HepG2 (cell line): ENCODE results near the gene PEAK3. TPM values are rescaled to one million over a fixed set of nuclear protein-coding genes. Genes with fewer than 3 reads are reported as not detected.

Source experiments
- HNRNPL ChIP-seq: fragments of 200-400 bp; formaldehyde crosslinking; IDR thresholded peaks from 2 replicates; pipeline ENCODE4 v1.6.1; 2017; ENCODE audit warnings: mild to moderate bottlenecking, low read depth, low read length
- KLF9 ChIP-seq: IDR thresholded peaks from 2 replicates; pipeline ENCODE4 v1.6.1; 2016; ENCODE audit warnings: low read depth
- MAFG ChIP-seq: sonication (generic); formaldehyde crosslinking; IDR thresholded peaks from 2 replicates; pipeline ENCODE4 v1.5.1; 2020; ENCODE audit warnings: mild to moderate bottlenecking, missing genetic modification reagents
- MED13 ChIP-seq: sonication (generic); formaldehyde crosslinking; IDR thresholded peaks from 2 replicates; pipeline ENCODE4 v1.5.0; 2020; ENCODE audit warnings: missing genetic modification reagents
- NFIB ChIP-seq: sonication (generic); formaldehyde crosslinking; IDR thresholded peaks from 2 replicates; pipeline ENCODE4 v1.9.0; 2021; ENCODE audit warnings: missing genetic modification reagents, mild to moderate bottlenecking, borderline replicate concordance
- PAWR ChIP-seq: sonication (generic); formaldehyde crosslinking; IDR thresholded peaks from 2 replicates; pipeline ENCODE4 v1.4.0; 2020; ENCODE audit warnings: missing genetic modification reagents, mild to moderate bottlenecking, borderline replicate concordance
- RELA ChIP-seq: sonication (generic); formaldehyde crosslinking; IDR thresholded peaks from 2 replicates; pipeline ENCODE4 v1.4.0; 2020; ENCODE audit warnings: missing genetic modification reagents
- SETDB1 ChIP-seq: sonication (generic); formaldehyde crosslinking; IDR thresholded peaks from 2 replicates; pipeline ENCODE4 v1.5.1; 2020; ENCODE audit warnings: missing genetic modification reagents, mild to moderate bottlenecking, borderline replicate concordance
- SMARCC2 ChIP-seq: fragments of 450-650 bp; IDR thresholded peaks from 2 replicates; pipeline ENCODE4 v1.6.1; 2017; ENCODE audit warnings: antibody characterized with exemption, mild to moderate bottlenecking
- SNAI1 ChIP-seq: sonication (generic); formaldehyde crosslinking; IDR thresholded peaks from 2 replicates; pipeline ENCODE4 v1.5.0; 2020; ENCODE audit warnings: mild to moderate bottlenecking, missing genetic modification reagents, borderline replicate concordance
- SP5 ChIP-seq: IDR thresholded peaks from 2 replicates; pipeline ENCODE4 v1.6.1; 2016; ENCODE audit warnings: low read depth, borderline replicate concordance
- THAP11 ChIP-seq: IDR thresholded peaks from 2 replicates; pipeline ENCODE4 v1.6.1; 2016; ENCODE audit warnings: missing biosample characterization, missing genetic modification reagents
- THYN1 ChIP-seq: sonication (generic); formaldehyde crosslinking; IDR thresholded peaks from 2 replicates; pipeline ENCODE4 v1.8.1; 2023; ENCODE audit warnings: low read depth, mild to moderate bottlenecking, moderate library complexity, missing genetic modification reagents, borderline replicate concordance
- ZBTB1 ChIP-seq: sonication (generic); formaldehyde crosslinking; IDR thresholded peaks from 2 replicates; pipeline ENCODE4 v1.4.0; 2020; ENCODE audit warnings: missing genetic modification reagents, borderline replicate concordance
- ZNF224 ChIP-seq: sonication (generic); formaldehyde crosslinking; IDR thresholded peaks from 2 replicates; pipeline ENCODE4 v1.5.0; 2020; ENCODE audit warnings: mild to moderate bottlenecking, missing genetic modification reagents
- ZNF354B ChIP-seq: sonication (generic); formaldehyde crosslinking; IDR thresholded peaks from 2 replicates; pipeline ENCODE4 v1.8.0; 2022; ENCODE audit warnings: mild to moderate bottlenecking, missing genetic modification reagents
- ZNF569 ChIP-seq: sonication (generic); formaldehyde crosslinking; IDR thresholded peaks from 2 replicates; pipeline ENCODE4 v1.5.0; 2020; ENCODE audit warnings: mild to moderate bottlenecking, missing genetic modification reagents, moderate library complexity, borderline replicate concordance
- ZNF788 ChIP-seq: sonication (generic); formaldehyde crosslinking; IDR thresholded peaks from 2 replicates; pipeline ENCODE4 v1.5.0; 2020; ENCODE audit warnings: mild to moderate bottlenecking, missing genetic modification reagents, borderline replicate concordance
- polyA plus RNA-seq, 8 experiments: library from polyadenylated mRNA; depleted of rRNA in 3 of 8; stranded (reverse) in 7 of 8; unstranded in 1 of 8; fragments of >200 nt; fragmentation: Illumina TruSeq in 4 of 8; extraction: Trizol in 4 of 8; gene quantifications; 2 replicates each; pipeline versions ENCODE4 v1.2.1 to v1.2.3, GENCODE V29; 2011 to 2016; ENCODE audit warnings: low read depth in 4 of 8, missing spikeins in 1 of 8, mixed read lengths in 1 of 8; ENCODE audit not compliant: insufficient read depth in 1 of 8
- total RNA-seq, 5 experiments: library from RNA; depleted of rRNA; stranded (reverse); fragments of >200 nt; fragmentation: Illumina TruSeq; extraction: Trizol; gene quantifications; 2 replicates each; pipeline ENCODE4 v1.2.3, GENCODE V29; 2016; ENCODE audit warnings: low read depth in 1 of 5
- TF ChIP-seq, protein P1 (sequence below): sonication (generic); formaldehyde crosslinking; IDR thresholded peaks from 2 replicates; pipeline ENCODE4 v1.4.0; 2020; ENCODE audit warnings: missing genetic modification reagents, borderline replicate concordance
- TF ChIP-seq, protein P2 (sequence below): sonication (generic); formaldehyde crosslinking; IDR thresholded peaks from 2 replicates; pipeline ENCODE4 v1.4.0; 2020; ENCODE audit warnings: mild to moderate bottlenecking, missing genetic modification reagents
- TF ChIP-seq, protein P3 (sequence below): sonication (generic); formaldehyde crosslinking; conservative IDR thresholded peaks from 2 replicates; pipeline ENCODE4 v1.8.0; 2022; ENCODE audit warnings: low read depth, missing genetic modification reagents
- TF ChIP-seq, protein P4 (sequence below): sonication (generic); formaldehyde crosslinking; IDR thresholded peaks from 2 replicates; pipeline ENCODE4 v1.5.0; 2020; ENCODE audit warnings: mild to moderate bottlenecking, missing genetic modification reagents

The PEAK3 gene
- total and polyA plus RNA-seq, 2 of the 13 experiments (the other 11 are each of a cell fraction or from before 2014, with no cell fraction given), result not detected

DNA sequence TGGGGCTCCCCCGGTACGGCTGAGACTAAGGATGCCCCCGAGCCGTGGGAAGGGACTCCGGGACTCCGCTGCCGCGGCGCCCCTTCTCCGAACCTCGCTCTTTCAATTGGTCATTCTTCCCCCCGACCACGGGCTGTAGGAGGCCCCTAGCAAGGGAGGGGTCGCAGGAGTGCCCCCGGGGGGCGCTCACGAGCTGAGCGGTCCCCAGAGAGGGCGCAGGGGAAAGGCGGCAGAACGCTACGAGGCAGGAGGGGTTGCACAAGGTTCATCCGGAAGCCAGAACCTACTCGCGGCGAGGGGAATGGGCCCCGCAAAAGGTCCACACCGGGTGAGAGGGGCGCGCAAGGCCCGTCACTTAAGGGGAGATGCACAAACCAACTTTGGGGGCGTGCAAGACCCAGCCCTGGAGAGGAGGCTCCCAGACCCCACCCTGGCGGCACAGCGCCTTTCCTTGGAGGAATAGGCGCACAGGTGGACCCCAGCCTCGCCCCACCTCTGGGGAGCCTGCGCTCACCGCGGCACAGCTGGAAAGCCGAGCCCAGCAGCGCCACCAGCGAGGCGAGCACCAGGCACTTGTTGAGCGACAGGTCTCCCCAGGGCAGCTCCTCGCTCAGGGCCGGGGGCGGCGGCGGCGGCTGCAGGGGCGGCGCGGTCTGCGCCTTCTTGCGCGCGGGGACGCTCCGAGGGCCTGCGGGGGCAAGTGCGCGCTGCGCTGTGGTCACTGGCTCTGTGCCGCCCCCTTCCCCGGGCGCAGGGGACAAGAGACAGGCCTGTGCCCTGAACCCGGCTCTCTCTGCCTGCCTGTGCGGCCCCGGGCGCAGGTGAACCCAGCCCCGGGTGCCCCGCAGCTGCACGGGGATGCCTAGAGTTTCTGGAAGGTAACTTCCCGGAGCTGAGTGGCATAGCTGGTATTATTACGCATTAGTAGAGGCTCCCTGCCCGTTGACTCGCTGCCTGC is 28.6 kb downstream of the PEAK3 start (continued):
- TF ChIP-seq, protein P1, sequence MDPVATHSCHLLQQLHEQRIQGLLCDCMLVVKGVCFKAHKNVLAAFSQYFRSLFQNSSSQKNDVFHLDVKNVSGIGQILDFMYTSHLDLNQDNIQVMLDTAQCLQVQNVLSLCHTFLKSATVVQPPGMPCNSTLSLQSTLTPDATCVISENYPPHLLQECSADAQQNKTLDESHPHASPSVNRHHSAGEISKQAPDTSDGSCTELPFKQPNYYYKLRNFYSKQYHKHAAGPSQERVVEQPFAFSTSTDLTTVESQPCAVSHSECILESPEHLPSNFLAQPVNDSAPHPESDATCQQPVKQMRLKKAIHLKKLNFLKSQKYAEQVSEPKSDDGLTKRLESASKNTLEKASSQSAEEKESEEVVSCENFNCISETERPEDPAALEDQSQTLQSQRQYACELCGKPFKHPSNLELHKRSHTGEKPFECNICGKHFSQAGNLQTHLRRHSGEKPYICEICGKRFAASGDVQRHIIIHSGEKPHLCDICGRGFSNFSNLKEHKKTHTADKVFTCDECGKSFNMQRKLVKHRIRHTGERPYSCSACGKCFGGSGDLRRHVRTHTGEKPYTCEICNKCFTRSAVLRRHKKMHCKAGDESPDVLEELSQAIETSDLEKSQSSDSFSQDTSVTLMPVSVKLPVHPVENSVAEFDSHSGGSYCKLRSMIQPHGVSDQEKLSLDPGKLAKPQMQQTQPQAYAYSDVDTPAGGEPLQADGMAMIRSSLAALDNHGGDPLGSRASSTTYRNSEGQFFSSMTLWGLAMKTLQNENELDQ, result no peak
- TF ChIP-seq, protein P2, sequence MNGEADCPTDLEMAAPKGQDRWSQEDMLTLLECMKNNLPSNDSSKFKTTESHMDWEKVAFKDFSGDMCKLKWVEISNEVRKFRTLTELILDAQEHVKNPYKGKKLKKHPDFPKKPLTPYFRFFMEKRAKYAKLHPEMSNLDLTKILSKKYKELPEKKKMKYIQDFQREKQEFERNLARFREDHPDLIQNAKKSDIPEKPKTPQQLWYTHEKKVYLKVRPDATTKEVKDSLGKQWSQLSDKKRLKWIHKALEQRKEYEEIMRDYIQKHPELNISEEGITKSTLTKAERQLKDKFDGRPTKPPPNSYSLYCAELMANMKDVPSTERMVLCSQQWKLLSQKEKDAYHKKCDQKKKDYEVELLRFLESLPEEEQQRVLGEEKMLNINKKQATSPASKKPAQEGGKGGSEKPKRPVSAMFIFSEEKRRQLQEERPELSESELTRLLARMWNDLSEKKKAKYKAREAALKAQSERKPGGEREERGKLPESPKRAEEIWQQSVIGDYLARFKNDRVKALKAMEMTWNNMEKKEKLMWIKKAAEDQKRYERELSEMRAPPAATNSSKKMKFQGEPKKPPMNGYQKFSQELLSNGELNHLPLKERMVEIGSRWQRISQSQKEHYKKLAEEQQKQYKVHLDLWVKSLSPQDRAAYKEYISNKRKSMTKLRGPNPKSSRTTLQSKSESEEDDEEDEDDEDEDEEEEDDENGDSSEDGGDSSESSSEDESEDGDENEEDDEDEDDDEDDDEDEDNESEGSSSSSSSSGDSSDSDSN (CRISPR knock-in tag), result peak; percentile 40; the same call in 1 of the 2 replicates
- TF ChIP-seq ZNF569 (CRISPR knock-in tag) (no peak), RELA (CRISPR knock-in tag) (no peak), SETDB1 (CRISPR knock-in tag) (no peak), SNAI1 (CRISPR knock-in tag) (peak; percentile 47; the same call in 1 of the 2 replicates), ZNF788 (CRISPR knock-in tag) (no peak; the same call in 1 of the 2 replicates), SMARCC2 (no peak), THAP11 (0 out of 2 replicates have a peak, but pooled peaks have one; percentile 25), ZNF354B (CRISPR knock-in tag) (no peak), PAWR (CRISPR knock-in tag) (no peak), MAFG (no peak), MED13 (CRISPR knock-in tag) (no peak), SP5 (CRISPR knock-in tag) (no peak; the same call in 1 of the 2 replicates), NFIB (no peak), ZNF224 (no peak), KLF9 (CRISPR knock-in tag) (no peak), THYN1 (CRISPR knock-in tag) (no peak), HNRNPL (peak; percentile 58; the same call in 1 of the 2 replicates), ZBTB1 (no peak)
- TF ChIP-seq, protein P3, sequence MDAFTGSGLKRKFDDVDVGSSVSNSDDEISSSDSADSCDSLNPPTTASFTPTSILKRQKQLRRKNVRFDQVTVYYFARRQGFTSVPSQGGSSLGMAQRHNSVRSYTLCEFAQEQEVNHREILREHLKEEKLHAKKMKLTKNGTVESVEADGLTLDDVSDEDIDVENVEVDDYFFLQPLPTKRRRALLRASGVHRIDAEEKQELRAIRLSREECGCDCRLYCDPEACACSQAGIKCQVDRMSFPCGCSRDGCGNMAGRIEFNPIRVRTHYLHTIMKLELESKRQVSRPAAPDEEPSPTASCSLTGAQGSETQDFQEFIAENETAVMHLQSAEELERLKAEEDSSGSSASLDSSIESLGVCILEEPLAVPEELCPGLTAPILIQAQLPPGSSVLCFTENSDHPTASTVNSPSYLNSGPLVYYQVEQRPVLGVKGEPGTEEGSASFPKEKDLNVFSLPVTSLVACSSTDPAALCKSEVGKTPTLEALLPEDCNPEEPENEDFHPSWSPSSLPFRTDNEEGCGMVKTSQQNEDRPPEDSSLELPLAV (CRISPR knock-in tag), result no peak
- TF ChIP-seq, protein P4, sequence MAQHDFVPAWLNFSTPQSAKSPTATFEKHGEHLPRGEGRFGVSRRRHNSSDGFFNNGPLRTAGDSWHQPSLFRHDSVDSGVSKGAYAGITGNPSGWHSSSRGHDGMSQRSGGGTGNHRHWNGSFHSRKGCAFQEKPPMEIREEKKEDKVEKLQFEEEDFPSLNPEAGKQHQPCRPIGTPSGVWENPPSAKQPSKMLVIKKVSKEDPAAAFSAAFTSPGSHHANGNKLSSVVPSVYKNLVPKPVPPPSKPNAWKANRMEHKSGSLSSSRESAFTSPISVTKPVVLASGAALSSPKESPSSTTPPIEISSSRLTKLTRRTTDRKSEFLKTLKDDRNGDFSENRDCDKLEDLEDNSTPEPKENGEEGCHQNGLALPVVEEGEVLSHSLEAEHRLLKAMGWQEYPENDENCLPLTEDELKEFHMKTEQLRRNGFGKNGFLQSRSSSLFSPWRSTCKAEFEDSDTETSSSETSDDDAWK (CRISPR knock-in tag), result no peak
